GM18907 (cell line): ENCODE data around the gene TES.

Experiments used
- ATAC-seq: cut with Tn5 transposase; IDR thresholded peaks from one replicate; pipeline ENCODE4 v1.9.1; 2021; ENCODE audit warnings: mild to moderate bottlenecking, moderate library complexity; ENCODE audit not compliant: unreplicated experiment

Gene TES

DNA sequence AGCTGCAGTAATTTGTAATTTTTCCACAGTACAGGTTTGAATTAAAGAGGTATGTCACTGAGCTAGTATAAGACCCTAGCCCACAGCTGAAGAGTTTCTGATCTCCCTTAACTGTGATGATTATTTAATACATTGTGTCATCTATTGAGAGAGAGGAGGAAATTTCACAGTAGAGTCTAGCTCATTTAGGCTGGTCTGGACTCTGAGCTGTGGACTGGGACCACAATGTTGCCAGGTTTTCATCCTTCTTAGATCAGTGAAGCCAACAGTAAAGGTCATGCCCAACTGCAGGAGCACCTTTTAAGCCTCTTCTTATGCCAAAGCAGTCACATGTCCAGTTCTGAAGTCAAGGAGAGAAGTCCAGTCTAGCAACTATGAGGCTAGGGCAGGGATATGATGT lies 8.9 kb downstream of the TES start:
- no peak for ATAC-seq

DNA sequence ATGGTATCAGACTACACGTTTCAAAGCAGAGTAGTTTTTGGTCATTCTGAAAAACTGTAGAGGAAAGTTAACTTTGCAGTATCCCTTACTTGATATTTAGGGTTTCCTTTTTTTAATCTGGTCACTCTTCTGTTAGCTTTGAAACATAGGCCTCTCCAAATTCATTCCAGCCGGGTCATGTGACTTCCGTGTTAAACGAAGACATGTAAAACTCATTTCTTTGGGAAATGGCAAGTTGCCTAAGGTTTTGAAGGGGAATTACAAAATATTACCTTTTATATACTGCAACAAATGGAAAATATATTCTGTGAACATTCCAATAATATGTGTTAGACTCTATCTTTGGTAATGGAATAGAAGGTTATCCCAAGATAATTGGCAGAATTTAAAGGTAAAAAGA lies 9.5 kb downstream of the TES start:
- no peak for ATAC-seq

DNA sequence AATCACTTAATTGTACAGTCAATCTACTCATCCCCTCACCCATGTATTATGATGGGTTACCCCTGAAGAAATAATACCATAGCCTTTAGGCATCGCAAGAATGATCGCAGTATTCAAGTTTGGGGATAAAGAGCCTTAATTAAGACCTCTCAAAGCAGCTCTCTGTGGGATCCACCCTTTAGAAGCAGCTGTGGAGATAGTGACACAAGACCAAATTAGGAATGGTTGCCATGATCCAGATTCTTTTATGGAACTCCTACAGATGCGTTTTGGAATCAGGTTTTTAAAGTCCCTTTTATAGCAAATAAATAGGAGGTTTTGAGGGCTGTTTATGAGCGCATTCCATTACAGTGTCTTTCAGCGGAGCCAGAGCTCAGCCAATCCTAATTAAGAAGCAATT lies 12.2 kb downstream of the TES start:
- no peak for ATAC-seq

DNA sequence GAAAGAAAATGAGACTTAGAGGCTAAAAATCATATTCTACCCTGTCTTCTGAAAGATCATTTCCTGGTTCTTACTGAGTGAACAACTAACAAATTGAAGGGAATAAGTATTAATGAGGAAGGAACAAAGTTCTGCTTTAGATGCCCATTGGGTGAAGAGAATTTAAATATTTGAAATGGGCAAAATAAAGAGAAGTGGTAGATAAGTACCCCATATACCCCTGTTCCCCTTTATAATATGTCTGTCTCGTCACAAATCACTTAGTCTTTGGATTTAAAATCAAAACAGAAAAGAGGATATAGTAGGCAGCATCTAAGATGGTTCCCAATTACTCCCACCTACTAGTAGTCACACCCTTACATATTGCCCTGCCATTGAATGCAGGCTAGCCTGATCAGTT lies 13.2 kb downstream of the TES start:
- no peak for ATAC-seq

DNA sequence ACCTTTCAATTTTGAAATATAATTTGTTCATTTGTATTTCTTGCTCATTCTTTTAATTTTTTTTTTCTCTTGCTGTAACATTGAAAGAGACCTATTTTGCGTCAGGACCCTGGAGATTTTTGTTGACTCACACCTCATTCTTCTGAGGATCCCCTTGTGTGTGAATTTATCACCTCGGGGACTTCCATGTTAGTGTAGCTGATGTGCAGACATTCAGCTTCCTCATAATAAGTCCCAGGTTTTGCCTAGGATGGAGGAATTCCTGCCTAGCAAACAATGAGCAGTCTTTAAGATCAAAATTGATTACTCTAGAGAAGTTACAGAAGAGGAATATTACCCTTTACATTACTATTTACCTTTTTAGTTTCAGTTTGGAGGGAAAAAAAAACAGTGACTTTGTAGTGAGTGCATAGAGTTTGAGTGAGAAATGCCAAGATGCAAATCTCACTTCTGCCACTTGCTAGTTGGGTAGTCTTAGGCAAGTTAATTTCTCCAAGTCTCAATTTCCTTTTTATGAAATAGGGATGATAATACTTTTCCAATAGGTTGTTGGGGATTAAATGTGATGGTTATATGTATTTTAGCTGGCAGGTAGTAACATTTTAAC lies 14.3 kb downstream of the TES start:
- peak; percentile 64 for ATAC-seq

DNA sequence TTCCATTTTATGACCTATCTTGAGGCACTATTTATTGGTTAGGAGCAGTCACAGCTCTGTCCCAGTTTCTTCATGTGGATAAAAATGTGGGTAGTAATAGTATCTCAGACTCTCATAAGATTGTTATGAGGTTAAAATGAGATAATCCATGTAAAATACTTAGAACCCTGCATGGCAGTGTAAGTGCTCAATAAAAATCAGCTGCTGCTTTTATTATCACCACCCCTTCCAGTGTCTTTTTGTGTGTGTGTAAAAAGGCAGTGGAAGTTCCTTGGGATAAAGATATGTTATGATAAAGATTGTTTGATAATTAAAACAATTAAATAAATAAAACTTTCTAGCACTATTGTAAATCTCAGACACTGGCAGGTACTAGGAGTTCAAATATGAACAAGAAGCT lies 15.5 kb downstream of the TES start:
- ATAC-seq: no peak

DNA sequence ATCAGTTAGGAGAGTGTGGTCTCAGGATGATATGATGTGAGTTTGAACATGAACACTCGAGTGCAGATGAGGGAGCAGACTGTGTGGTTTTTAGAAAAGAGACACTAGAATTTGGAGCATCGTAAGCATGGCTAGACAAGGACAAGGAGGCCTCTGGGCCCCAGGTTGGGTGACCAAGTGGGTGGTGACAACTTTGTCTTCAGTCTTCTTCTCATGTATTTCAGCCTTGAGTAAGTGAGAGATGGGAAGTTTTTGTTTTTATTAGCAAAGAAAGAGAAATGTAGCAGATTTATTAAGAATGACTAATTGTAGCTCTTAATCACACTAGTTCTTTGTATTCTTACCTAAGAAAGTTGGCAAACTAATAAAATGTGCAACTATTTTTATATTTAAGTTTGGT lies 16.3 kb downstream of the TES start:
- no peak for ATAC-seq

GRCh38 chr7:116227678-116228239 lies 17.4 kb downstream of the TES start:
- no peak for ATAC-seq

GRCh38 chr7:116228241-116228640 lies 17.9 kb downstream of the TES start:
- no peak for ATAC-seq

DNA sequence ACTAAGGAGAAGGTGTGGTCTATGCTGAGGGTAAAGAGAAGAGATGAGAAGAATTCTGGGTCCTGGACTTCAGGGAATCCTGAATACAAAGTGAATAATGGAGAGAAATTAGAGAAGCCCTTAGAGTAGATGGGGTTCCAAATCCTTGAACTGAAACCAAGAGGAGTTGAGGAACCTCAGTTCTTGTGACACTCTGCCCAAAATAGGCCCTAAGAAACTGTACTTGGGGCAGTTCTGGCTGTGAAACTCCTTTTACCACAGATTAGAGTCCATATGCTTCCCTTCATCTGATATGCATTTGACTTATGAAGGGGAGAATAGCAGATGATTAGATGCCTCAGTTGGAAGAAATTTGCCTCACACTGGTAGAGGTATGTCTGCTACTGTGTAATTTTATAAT lies 19.0 kb downstream of the TES start:
- ATAC-seq: peak; percentile 47

GRCh38 chr7:116230191-116231005 lies 20.1 kb downstream of the TES start:
- no peak for ATAC-seq

DNA sequence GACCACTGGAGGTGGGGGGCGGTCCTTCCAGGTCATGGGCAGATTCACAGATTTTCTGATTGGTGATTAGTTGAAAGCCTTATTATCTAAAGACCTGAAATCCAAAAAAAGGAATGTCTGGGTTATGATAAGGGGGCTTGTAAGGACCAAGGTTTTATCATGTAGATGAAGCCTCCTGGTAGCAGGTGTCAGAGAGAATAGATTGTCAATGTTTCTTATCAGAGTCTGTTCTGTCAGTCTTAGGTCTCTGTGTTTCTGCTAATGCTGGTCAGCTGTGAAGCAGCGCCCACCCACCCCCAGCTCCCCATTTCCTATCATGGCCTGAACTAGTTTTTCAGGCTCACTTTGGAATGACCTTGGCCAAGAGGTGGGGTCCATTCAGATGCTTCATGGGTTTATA lies 21.2 kb downstream of the TES start:
- no peak for ATAC-seq

DNA sequence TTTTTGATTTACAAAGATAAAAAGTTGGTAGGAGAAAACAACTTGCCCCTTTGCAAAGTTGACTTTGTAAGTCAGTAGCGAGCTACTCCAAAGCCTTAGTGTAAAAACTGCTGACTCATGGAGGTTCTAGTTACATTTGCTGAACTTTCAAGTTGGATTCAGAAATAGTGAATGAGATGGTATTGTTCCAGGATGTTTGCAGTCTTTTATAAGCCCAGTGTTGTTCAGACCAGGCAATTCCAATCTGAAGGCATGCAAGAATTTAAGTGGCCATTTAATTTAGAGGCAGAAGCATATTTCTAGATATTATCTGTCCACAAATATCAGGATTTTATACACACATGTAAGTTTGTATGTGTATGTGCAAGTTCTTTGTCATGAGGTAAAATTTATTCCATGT lies 21.6 kb downstream of the TES start:
- no peak for ATAC-seq

- ATAC-seq: no peak
Measured at GRCh38 chr7:116232350-116232749, 22.0 kb downstream of the TES start.

GRCh38 chr7:116232920-116233319 lies 22.6 kb downstream of the TES start:
- no peak for ATAC-seq

DNA sequence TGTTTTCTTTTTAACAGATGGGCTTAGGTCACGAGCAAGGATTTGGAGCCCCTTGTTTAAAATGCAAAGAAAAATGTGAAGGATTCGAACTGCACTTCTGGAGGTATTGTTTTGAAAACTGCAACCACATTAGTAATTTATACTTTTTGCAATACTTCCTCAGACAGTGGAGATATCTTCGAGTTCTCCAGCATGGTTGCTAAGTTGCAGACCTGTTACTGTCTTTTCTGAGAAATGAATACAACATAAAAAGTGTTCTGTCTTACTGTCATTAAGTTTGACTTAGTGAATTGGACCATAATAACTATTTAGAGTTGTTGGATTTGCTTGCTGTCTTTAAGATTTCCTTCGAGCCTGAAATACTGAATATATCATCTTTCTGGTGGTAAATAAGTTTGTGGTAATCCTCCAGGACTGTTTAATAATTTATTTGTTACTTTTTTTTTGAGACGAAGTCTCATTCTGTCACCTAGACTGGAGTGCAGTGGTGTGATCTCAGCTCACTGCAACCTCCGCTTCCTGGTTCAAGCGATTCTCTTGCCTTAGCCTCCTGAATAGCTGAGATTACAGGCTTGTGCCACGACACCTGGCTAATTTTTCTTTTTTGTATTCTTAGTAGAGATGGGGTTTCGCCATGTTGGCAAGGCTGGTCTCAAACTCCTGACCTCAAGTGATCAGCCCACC lies 24.3 kb downstream of the TES start:
- ATAC-seq: no peak

GRCh38 chr7:116235380-116235779 lies 25.0 kb downstream of the TES start:
- no peak for ATAC-seq

DNA sequence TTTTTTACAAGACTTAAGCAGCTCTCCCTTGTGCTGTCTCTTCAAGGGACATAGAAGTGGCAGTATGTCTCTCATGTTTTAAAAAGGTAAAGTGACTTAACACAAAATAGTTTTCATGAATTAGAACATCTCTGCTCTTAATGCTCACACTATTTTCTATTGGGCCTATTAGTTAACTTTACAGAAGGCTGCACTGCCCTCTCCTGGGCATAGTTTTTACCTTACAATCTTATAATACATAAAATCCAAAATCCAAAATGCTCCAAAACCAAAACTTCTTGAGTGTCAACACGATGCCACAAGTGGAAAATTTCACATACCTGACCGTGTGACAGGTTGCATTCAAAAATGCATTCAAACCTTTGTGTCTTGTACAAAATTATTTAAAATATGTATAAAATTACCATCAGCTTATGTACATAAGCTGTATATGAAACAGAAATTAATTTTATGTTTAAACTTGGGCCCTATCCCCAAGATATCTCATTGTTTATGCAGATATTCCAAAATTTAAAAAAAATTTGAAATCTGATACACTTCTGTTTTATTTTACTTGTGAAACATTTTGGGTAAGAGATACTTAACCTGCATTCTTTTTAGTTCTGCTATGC lies 25.8 kb downstream of the TES start:
- ATAC-seq: peak; percentile 64

- no peak for ATAC-seq
Measured at GRCh38 chr7:116239020-116239419, 28.7 kb downstream of the TES start.

DNA sequence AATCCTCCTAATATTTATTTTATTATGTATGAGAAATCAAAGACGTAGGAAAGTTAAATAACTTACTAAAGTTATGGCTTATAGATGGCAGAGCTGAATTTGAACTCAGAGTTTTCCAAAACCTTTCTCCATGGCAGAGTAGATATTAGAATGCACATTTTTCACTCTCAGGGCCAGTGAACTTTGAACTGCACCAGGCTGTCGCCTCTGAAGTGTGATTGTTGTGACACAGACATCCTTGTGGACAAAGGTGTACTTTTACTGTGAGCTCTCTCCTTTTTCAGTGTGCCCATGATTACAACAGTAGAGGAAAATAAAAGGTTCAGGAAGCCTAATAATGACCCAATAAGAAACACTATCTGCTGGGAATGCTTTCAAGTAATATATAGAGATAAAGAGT lies 29.1 kb downstream of the TES start:
- ATAC-seq: no peak

DNA sequence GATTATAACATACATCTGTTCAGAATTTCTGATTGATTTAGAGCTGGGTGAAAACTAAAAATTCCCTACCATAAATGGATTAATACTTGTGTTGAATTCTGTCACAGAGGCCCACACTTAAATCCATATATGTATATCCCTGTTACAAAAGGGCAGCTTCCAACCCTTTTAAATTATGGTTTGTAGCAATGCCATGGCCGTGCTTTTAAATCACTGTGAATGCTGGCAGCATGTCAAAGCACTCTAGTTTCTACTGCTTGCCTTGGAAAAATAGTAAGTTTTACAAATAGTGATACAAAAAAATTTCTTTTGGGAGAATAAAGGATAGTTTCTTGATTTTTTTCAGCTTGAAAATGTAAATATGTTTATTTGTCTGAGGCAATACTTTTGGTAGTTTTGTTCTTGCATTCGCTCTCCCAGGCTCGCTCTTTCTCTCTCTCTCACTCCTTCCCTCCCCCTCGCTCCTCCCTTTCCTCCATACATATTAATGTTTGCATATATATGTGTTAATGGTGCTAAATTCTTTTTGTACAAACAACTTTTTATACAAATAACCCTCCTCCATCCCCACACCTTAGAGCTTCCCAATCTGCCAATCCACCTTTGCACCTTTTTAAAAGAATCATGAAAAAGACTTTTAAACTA lies 29.8 kb downstream of the TES start:
- no peak for ATAC-seq
